Esophagus muscularis mucosa (tissue), 4 donors: Measurements from ENCODE around the gene CBFA2T3. TPM values are rescaled to one million over a fixed set of nuclear protein-coding genes. Genes with fewer than 3 reads are reported as not detected.

Source experiments
- DNase-seq: peaks from one replicate; pipeline ENCODE4 v3.0.0-alpha.2; 2017; ENCODE audit errors: extremely low spot score
- H3K27ac ChIP-seq, 4 donors: fragments of 200-600 bp; sonication (generic); replicated peaks in 1 of 4; 1 replicate in 3 of 4; 2 replicates in 1 of 4; pipeline ENCODE4 v1.5.1; 2016 to 2019; ENCODE audit warnings: mild to moderate bottlenecking in 1 of 4
- H3K27me3 ChIP-seq, 4 donors: fragments of 200-600 bp; sonication (generic); one replicate each; pipeline versions ENCODE4 v1.5.1 to v1.6.0; 2016 to 2019
- H3K36me3 ChIP-seq, 4 donors: fragments of 200-600 bp; sonication (generic); one replicate each; pipeline ENCODE4 v1.5.1; 2016 to 2019
- H3K4me1 ChIP-seq, 4 donors: fragments of 200-600 bp; sonication (generic); one replicate each; pipeline ENCODE4 v1.5.1; 2016 to 2019
- H3K4me3 ChIP-seq, 4 donors: fragments of 200-600 bp; sonication (generic); 1 replicate in 2 of 4; 2 replicates in 2 of 4; pipeline ENCODE4 v1.5.1; 2016 to 2019; ENCODE audit warnings: mild to moderate bottlenecking in 4 of 4, moderate library complexity in 1 of 4
- H3K9me3 ChIP-seq, 4 donors: fragments of 200-600 bp; sonication (generic); 1 replicate in 3 of 4; 2 replicates in 1 of 4; pipeline ENCODE4 v1.5.1; 2016 to 2019
- EP300 ChIP-seq: sonication (generic); formaldehyde crosslinking; IDR thresholded peaks from one replicate; pipeline ENCODE4 v1.6.1; 2017; ENCODE audit warnings: antibody characterized with exemption
- POLR2A ChIP-seq: fragments of 450-650 bp; IDR thresholded peaks from one replicate; pipeline ENCODE4 v1.6.1; 2017; ENCODE audit warnings: antibody characterized with exemption, moderate library complexity, mild to moderate bottlenecking, low read depth
- POLR2AphosphoS5 ChIP-seq, 2 donors: sonication (generic); formaldehyde crosslinking; IDR thresholded peaks; one replicate each; pipeline ENCODE4 v1.6.1; 2017; ENCODE audit warnings: antibody characterized with exemption in 2 of 2
- WGBS: methylation state at CpG from one replicate; pipeline ENCODE4 v1.1.5; 2018; 5-methylcytosine and 5-hydroxymethylcytosine counted together
- intact Hi-C: fragments of 100-400 bp; cut with DNase I; formaldehyde crosslinking; loops from one replicate; pipeline ENCODE4 v1.15.1; 2023
- total RNA-seq, 4 donors: library from RNA; depleted of rRNA; stranded (reverse); fragments of >200 nt; gene quantifications; one replicate each; pipeline versions ENCODE4 v1.1.0 to v1.2.1, GENCODE V29; 2016
- TF ChIP-seq, protein P1 (sequence below), 3 experiments: fragments of 200-600 bp in 2 of 3; fragments of 450-650 bp in 1 of 3; sonication (generic) in 2 of 3; IDR thresholded peaks; one replicate each; pipeline ENCODE4 v1.5.1; 2017 to 2019; ENCODE audit warnings: antibody characterized with exemption in 3 of 3, mild to moderate bottlenecking in 2 of 3, moderate library complexity in 1 of 3

CBFA2T3 gene
- total RNA-seq, 4 donors from 2014 or later = 2.0 to 10.4 (median 3.5) TPM

DNA sequence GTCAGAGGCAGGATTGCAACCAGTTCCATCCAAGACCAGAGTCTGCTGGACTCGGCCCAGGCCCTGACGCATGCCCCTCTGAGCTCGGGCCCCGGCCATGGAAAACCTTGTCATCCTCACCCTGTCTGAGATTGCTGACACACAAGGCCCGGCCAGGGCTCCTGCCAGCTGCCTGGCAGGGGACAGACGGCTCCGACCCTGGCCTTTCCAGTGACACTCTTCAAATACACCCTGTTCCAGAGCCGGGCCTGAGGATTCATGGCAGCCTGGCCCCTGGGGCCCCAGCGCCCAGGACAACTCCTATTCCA lies 107.4 kb downstream of the CBFA2T3 start:
- 75% methylated on average over 7 of the region's 9 CpGs for WGBS
- Histone ChIP-seq H3K4me1 (peaks cover 0 to 9% (median 0%) of the 10 kb centered on the region in 4 donors), H3K27me3 (peaks cover 0 to 80% (median 3%) of the 10 kb centered on the region in 4 donors), H3K27ac (no peak overlapping the region), H3K9me3 (no peaks in the 10 kb centered on the region), H3K4me3 (no peak overlapping the region), H3K36me3 (peaks cover 0 to 3% (median 0%) of the 10 kb centered on the region in 4 donors)
- no peak for DNase-seq
- intact Hi-C loops = no loop called here
- TF ChIP-seq, protein P1, sequence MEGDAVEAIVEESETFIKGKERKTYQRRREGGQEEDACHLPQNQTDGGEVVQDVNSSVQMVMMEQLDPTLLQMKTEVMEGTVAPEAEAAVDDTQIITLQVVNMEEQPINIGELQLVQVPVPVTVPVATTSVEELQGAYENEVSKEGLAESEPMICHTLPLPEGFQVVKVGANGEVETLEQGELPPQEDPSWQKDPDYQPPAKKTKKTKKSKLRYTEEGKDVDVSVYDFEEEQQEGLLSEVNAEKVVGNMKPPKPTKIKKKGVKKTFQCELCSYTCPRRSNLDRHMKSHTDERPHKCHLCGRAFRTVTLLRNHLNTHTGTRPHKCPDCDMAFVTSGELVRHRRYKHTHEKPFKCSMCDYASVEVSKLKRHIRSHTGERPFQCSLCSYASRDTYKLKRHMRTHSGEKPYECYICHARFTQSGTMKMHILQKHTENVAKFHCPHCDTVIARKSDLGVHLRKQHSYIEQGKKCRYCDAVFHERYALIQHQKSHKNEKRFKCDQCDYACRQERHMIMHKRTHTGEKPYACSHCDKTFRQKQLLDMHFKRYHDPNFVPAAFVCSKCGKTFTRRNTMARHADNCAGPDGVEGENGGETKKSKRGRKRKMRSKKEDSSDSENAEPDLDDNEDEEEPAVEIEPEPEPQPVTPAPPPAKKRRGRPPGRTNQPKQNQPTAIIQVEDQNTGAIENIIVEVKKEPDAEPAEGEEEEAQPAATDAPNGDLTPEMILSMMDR (IDR thresholded peaks at IDR 0.05) = no peak
- TF ChIP-seq EP300 (no peak), POLR2AphosphoS5 (IDR thresholded peaks at IDR 0.05) (no peak), POLR2A (no peak)

DNA sequence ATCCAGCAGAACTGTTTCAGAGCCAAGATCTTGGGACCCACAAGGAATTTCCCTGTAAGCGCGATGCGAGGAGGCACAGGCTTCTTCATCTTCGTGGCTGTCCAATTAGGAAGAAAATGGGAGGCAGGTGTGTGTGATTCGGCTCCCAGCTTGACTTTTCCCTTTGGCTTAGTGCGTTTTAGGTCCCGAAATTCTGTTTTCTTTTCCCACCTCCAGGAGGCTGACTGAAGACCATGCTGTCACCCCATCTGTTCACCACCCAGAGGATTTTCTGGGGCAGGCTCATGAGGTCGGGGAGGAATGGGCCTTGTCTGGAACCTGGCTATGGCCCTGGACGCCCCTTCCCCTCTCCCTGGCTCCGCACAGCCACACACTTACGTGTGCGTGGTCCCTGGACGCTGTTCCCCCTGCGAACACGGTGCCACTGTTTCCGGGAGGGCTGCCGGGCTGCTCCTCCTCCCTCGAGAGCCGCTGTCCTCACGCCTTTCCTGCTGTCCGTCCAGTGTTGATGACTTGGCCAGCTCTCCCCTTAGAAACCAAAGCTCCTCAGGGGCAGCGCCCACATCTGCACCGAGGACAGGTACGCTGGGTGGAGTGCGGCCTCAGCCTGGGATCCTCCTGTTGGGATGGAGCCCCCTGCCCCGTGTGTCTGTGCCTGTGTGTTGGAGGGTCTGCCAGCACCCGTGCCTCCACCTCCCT lies 107.9 kb downstream of the CBFA2T3 start:
- intact Hi-C loops = no loop called here
- DNase-seq = no peak
- WGBS = 84% methylated on average over 21 of the region's 27 CpGs
- Histone ChIP-seq H3K4me3 (no peak overlapping the region), H3K36me3 (no peaks in the 10 kb centered on the region), H3K9me3 (no peaks in the 10 kb centered on the region), H3K27ac (no peak overlapping the region), H3K27me3 (peaks cover 0 to 80% (median 3%) of the 10 kb centered on the region in 4 donors), H3K4me1 (peaks cover 0 to 9% (median 0%) of the 10 kb centered on the region in 4 donors)
- TF ChIP-seq EP300 = no peak
- TF ChIP-seq, protein P1 (IDR thresholded peaks at IDR 0.05) = no peak
- no peak for TF ChIP-seq POLR2AphosphoS5 (IDR thresholded peaks at IDR 0.05)
- no peak for TF ChIP-seq POLR2A

DNA sequence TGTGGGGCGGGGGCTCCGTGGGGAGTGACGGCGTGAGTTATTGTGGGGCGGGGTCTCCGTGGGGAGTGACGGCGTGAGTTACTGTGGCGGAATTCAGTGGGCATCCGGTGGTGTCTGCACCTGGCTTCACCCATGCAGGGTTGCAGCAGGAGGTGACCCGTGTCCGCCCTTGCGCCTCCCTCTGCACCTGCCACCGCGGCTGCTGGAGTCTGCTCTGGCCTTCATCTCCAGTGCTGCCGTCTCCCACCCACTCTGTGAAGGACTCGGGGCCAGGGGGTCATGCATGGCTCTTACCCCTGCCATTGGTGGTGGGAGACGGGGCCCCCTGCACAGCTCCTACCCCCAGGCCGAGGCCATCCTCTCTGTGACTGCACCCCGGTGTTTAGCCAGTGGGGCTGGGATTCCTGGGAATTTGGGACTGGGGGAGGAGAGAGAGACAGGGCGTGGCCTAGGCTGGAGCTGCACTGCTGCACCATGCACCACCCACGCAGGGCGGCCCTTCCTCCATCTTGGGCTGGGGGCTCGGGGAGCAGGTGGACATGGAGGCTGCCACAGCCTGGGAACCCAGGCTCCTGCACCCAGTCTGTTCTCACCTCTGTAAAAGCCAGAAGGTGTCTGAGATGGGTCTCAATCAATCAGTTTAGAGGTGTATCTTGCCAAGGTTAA lies 109.3 kb downstream of the CBFA2T3 start:
- Histone ChIP-seq H3K27me3 (peaks cover 0 to 68% (median 3%) of the 10 kb centered on the region in 4 donors), H3K36me3 (peaks cover 0 to 10% (median 5%) of the 10 kb centered on the region in 4 donors), H3K27ac (no peak overlapping the region), H3K9me3 (no peaks in the 10 kb centered on the region), H3K4me3 (no peak overlapping the region), H3K4me1 (peaks cover 0 to 9% (median 0%) of the 10 kb centered on the region in 4 donors)
- TF ChIP-seq POLR2AphosphoS5 (IDR thresholded peaks at IDR 0.05) (no peak), EP300 (no peak), POLR2A (no peak)
- TF ChIP-seq, protein P1 (IDR thresholded peaks at IDR 0.05) = no peak
- no peak for DNase-seq
- WGBS = 95% methylated on average over 17 of the region's 24 CpGs
- intact Hi-C loops = no loop called here

DNA sequence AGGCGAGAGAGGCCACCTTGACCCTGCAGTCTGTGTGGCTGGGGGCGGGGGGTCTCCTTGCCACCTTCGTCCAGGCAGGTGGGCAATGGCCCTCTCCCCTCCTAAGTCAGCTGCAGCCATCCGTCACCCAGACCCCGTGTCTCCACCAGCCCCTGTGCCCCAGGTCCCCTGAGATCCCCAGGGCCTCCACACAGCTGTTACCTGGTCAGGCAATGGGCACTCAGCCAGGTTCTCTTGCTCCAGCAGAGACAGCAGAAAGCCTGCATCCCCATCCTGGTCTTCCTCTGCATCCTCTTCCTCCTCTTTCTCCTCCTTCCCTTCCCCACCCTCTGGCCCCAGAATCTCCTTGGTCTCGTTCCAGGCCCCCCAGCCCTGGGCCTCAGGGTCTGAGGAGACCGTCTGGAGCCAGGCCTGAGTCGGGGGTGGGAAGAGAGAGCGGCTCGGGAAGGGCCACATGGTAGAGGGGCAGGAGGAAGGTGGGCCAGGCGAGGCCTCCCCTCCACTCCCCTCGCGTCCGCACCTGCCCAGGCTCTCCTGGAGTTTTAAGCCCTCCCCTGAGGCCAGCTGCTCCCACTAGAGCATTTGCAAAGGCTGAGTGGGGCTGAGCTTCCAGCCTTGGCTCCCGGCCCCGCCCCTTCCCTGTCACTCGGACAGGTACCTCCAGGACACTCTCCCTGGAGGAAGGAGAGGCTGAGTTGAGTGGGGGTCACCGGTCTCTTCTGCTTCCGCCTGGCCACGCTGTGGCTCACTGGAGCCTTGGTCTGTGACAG lies 110.7 kb downstream of the CBFA2T3 start, which contains the start of gene PABPN1L:
TSS of gene PABPN1L (minus strand) at position 510 of the 770 bp plus-strand sequence. CDS start at position 456, 54 bp downstream.
- H3K36me3 ChIP-seq = peaks cover 8 to 24% (median 18%) of the 10 kb centered on the region in 4 donors
- intact Hi-C loops = no loop called here
- peaks cover 0 to 5% (median 0%) of the 10 kb centered on the region in 4 donors for H3K4me1 ChIP-seq
- 75% methylated on average over 11 of the region's 20 CpGs for WGBS
- no peak within 1 kb of the TSS for H3K4me3 ChIP-seq
- DNase-seq = no peak
- no peak for TF ChIP-seq POLR2AphosphoS5 (IDR thresholded peaks at IDR 0.05)
- TF ChIP-seq POLR2A = no peak
- TF ChIP-seq EP300 = no peak
- TF ChIP-seq, protein P1 (IDR thresholded peaks at IDR 0.05) = no peak
- no peak within 1 kb of the TSS for H3K27ac ChIP-seq
- H3K27me3 ChIP-seq = peaks cover 0 to 55% (median 2%) of the 10 kb centered on the region in 4 donors
- H3K9me3 ChIP-seq = no peaks in the 10 kb centered on the region
